GM21526 (cell line): ENCODE data around the gene KRTAP16-1.
"Not testable (repeated sequence)": the region's sequence is repeated elsewhere in the genome, so short reads cannot be mapped to it uniquely, and the experiment has no call there.

Experiments
- ATAC-seq: cut with Tn5 transposase; IDR thresholded peaks from one replicate; pipeline ENCODE4 v1.9.1; 2021; ENCODE audit warnings: moderate library complexity; ENCODE audit not compliant: unreplicated experiment, low FRiP score

KRTAP16-1 gene, protein sequence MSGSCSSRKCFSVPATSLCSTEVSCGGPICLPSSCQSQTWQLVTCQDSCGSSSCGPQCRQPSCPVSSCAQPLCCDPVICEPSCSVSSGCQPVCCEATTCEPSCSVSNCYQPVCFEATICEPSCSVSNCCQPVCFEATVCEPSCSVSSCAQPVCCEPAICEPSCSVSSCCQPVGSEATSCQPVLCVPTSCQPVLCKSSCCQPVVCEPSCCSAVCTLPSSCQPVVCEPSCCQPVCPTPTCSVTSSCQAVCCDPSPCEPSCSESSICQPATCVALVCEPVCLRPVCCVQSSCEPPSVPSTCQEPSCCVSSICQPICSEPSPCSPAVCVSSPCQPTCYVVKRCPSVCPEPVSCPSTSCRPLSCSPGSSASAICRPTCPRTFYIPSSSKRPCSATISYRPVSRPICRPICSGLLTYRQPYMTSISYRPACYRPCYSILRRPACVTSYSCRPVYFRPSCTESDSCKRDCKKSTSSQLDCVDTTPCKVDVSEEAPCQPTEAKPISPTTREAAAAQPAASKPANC

GRCh38 chr17:41308918-41309359 lies at the start of gene KRTAP16-1:
Gene KRTAP16-1, minus strand, starts transcription at chr17:41309309. Its CDS starts 56 bp downstream, at chr17:41309253.
- no peak for ATAC-seq

DNA sequence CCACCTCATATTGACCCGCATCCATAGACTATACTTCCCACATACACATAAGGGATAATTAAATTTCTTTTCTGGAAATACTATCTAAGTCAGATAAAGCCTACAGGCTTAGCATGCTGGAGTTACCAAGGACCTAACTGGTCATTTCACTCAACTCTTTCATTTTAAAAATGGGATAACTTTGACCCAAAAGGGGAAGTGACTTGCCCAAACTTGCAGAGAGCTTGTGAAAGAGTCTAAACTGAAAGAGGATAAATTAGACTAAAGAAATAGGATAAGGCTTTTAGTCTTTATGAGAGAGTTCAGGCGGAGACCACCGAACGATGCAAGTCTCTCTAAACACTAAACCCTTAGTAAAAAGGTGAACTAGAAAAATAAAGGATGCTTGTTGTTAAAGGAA lies 45.4 kb upstream of the KRTAP16-1 start:
- no peak for ATAC-seq

GRCh38 chr17:41352597-41353366 lies 43.7 kb upstream of the KRTAP16-1 start:
- ATAC-seq, result no peak

- ATAC-seq, result no peak
Observed at GRCh38 chr17:41351177-41351576, 42.1 kb upstream of the KRTAP16-1 start.

GRCh38 chr17:41350381-41350878 lies 41.3 kb upstream of the KRTAP16-1 start, which contains the start of gene KRT33A:
Gene KRT33A, minus strand, starts transcription at chr17:41350828. Its CDS starts 61 bp downstream, at chr17:41350767.
- ATAC-seq, result not testable (repeated sequence)

- no peak for ATAC-seq
Observed at GRCh38 chr17:41347869-41348760, 39.0 kb upstream of the KRTAP16-1 start.

DNA sequence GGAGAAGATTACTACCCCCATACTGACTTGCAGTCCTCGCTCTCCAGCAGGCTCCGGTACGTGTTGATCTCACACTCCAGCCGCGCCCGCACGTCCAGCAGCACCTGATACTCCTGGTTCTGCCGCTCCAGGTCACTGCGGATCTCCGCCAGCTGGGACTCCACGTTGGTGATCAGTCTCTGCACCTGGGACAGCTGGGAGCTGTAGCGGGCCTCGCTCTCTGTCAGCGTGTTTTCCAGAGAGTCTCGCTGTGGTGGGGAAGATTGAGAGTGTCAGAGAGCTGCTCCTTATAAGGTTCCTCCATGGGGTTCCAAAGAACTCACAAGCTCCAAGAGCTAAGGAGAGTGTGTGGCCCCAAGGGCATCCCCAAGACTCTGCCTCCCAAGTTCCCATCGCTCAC lies 37.3 kb upstream of the KRTAP16-1 start:
- ATAC-seq, result not testable (repeated sequence)

GRCh38 chr17:41345992-41346391 lies 36.9 kb upstream of the KRTAP16-1 start:
- no peak for ATAC-seq

DNA sequence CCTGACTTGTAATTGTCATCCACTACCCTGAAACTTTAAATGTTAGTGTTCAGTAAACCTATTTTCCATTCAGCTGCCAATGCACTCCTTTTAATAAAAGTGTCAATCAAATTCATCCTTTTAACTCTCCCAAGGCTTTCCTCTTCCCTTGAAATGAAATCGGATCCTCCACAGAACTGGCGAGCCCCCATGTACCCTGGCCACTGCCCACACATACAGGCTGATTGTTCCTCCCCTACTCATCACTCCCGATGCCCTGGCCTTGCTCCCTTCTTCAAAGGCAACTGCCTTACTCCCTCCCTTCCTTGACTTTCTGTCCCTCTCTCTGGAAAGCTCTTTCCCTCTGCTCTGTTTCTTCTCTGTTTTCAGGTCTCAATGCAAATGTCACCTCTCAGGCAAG lies 33.9 kb upstream of the KRTAP16-1 start:
- no peak for ATAC-seq

GRCh38 chr17:41340934-41341861 lies 32.1 kb upstream of the KRTAP16-1 start:
- no peak for ATAC-seq

DNA sequence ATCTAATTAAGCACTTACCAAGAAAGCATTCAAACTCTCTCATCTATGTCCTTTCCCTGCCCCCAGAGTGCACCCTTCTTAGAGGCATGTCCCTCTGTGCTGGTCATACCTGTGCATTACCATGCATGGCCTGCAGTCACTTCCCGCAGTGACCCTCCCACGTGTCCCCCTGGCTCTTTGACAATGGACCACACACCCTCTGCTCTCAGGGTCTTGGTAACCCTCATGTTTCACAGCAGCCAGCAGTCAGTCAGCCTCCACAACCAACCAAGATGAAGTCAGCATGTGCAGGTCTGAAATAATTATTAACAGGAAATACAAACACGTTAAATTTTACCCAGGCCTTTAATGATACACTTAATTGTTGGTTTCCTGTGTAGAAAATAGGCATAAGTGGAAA lies 31.4 kb upstream of the KRTAP16-1 start:
- no peak for ATAC-seq

DNA sequence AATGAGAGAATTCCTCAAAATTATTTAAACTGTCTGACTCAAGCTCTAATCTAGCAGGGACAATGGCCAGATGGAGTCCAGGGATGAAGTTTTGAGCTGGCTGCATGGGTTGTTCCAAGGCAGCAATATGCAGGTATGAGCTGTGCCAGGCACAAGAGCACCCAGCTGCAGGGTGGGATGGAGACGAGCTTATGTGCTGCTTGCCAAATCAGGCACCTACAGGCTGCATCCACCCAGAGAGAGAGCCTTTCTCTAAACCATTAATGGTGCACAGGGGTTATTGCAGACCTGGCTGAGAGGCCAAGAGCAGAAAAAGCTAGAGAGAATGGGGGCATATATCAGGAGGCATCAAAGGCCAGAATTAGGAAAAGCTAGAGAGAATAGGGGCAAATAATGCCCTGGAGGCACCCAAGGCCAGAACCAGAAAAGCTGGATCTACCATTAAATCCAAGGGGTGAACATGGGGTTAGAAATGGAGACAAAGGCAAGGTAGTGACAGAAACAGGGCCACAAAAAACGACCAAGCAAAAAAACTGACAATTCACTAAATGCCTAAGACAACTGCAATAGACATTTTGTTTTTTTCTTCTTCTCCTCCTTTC lies 30.6 kb upstream of the KRTAP16-1 start:
- ATAC-seq, result no peak

DNA sequence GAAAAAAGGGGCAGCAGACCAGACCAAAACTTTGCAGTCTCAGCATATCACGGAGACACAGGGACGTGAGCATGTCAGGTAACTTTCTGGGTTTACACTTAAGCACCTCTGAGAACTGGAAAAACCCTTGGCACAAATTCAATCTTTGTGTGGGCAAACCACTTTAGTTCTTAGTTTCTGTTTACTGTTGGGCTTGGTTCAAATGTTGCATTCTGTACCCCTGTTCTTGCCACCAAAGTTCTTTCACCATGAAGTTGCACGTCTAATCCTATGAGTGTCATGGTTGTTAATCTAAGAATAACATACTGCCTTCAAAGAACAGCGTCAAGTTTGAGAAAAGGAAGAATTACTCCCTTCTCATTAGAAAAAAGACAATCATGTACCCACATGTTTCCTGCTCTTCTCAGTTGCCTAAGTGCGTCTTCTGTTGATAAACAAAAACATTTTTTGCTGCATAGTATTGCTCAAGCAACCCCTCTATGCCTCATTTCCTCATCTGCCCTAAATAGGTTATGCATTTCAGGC lies 29.9 kb upstream of the KRTAP16-1 start:
- no peak for ATAC-seq

- no peak for ATAC-seq
Observed at GRCh38 chr17:41335747-41336146, 26.6 kb upstream of the KRTAP16-1 start.

GRCh38 chr17:41334385-41335305 lies 25.5 kb upstream of the KRTAP16-1 start:
- ATAC-seq, result no peak

GRCh38 chr17:41333836-41334235 lies 24.7 kb upstream of the KRTAP16-1 start:
- ATAC-seq, result no peak

DNA sequence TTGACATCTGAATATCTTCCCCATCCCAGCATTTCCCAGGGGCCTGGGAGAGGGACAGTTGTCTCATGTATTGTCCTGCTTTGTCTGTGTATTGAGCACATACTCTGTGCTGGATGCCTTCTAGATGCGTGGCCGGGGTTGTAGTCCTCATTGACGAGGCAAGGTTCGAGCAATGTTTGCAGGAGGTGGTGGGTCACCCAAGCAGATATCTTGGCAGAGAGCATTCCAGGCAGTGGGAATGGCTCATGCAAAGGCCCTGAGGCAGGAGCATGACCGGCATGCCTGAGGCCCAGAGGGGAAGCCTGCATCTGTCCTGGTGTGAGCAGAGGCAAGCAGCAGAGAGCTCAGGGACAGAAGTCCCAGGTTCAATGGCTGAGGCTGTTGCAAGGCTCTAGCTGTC lies 24.0 kb upstream of the KRTAP16-1 start:
- ATAC-seq, result no peak
